BLaER1 treated with 17β-estradiol and CSF1 and Interleukin-3, amounts not matched to agents 10 nM and 100 nM (cell line): ENCODE results near the gene ZNF197.
A peak's percentile ranks its signal among the peaks of the same experiment; 100 is the strongest.

Experiments used
- H3K27ac ChIP-seq, 11 experiments: shearing (Covaris generic); formaldehyde crosslinking; 2 replicates each; pipeline ENCODE4 v1.8.1; 2022
- H3K27me3 ChIP-seq, 11 experiments: shearing (Covaris generic); formaldehyde crosslinking; 2 replicates each; pipeline ENCODE4 v1.8.1; 2022
- H3K36me3 ChIP-seq, 11 experiments: shearing (Covaris generic); formaldehyde crosslinking; 2 replicates each; pipeline ENCODE4 v1.8.1; 2022
- H3K4me1 ChIP-seq, 10 experiments: shearing (Covaris generic); formaldehyde crosslinking; 2 replicates each; pipeline ENCODE4 v1.8.1; 2022
- H3K4me2 ChIP-seq, 11 experiments: shearing (Covaris generic); formaldehyde crosslinking; 2 replicates each; pipeline ENCODE4 v1.8.1; 2022
- H3K4me3 ChIP-seq, 10 experiments: shearing (Covaris generic); formaldehyde crosslinking; 2 replicates each; pipeline ENCODE4 v1.8.1; 2022
- H3K9ac ChIP-seq, 11 experiments: shearing (Covaris generic); formaldehyde crosslinking; 2 replicates each; pipeline ENCODE4 v1.8.1; 2022
- H3K9me3 ChIP-seq, 11 experiments: shearing (Covaris generic); formaldehyde crosslinking; replicated peaks in 1 of 11; 2 replicates each; pipeline ENCODE4 v1.8.1; 2022
- H4K20me1 ChIP-seq, 11 experiments: shearing (Covaris generic); formaldehyde crosslinking; 2 replicates each; pipeline ENCODE4 v1.8.1; 2022
- Cebpa-rat ChIP-seq, 11 experiments: shearing (Covaris generic); IDR thresholded peaks; 2 replicates each; pipeline ENCODE4 v1.8.1; 2022

The ZNF197 gene

GRCh38 chr3:44596621-44597020, 28.2 kb upstream of the ZNF197 start:
- no peak overlapping the region for H3K4me2 ChIP-seq
- no peak overlapping the region for H3K9ac ChIP-seq
- H3K36me3 ChIP-seq = peaks cover 0 to 14% (median 3%) of the 10 kb centered on the region in 11 experiments; a peak in 4 of 22 replicates
- H4K20me1 ChIP-seq = no peaks in the 10 kb centered on the region
- no peak overlapping the region for H3K27ac ChIP-seq
- H3K27me3 ChIP-seq = no peaks in the 10 kb centered on the region
- peaks cover 38 to 55% (median 42%) of the 10 kb centered on the region in 11 experiments for H3K9me3 ChIP-seq
- no peak overlapping the region for H3K4me3 ChIP-seq
- H3K4me1 ChIP-seq = no peaks in the 10 kb centered on the region
- no peak for TF ChIP-seq Cebpa-rat (IDR thresholded peaks at IDR 0.05)

GRCh38 chr3:44601749-44602148, 23.1 kb upstream of the ZNF197 start:
- Histone ChIP-seq H3K4me1 (no peaks in the 10 kb centered on the region), H3K27ac (no peak overlapping the region), H3K9ac (no peak overlapping the region), H3K9me3 (peaks cover 0 to 9% (median 0%) of the 10 kb centered on the region in 11 experiments; a peak in 3 of 22 replicates), H3K36me3 (no peaks in the 10 kb centered on the region), H3K27me3 (no peaks in the 10 kb centered on the region), H3K4me2 (no peak overlapping the region), H3K4me3 (no peak overlapping the region), H4K20me1 (no peaks in the 10 kb centered on the region)
- TF ChIP-seq Cebpa-rat (IDR thresholded peaks at IDR 0.05) = no peak

- H3K36me3 ChIP-seq = no peaks in the 10 kb centered on the region
- no peaks in the 10 kb centered on the region for H3K27me3 ChIP-seq
- H3K27ac ChIP-seq = no peak overlapping the region
- TF ChIP-seq Cebpa-rat (IDR thresholded peaks at IDR 0.05) = no peak
- no peaks in the 10 kb centered on the region for H3K4me1 ChIP-seq
- no peak overlapping the region for H3K4me2 ChIP-seq
- peaks cover 0 to 37% (median 7%) of the 10 kb centered on the region in 11 experiments; a peak in 9 of 22 replicates for H3K9me3 ChIP-seq
- H3K4me3 ChIP-seq = no peak overlapping the region
- no peaks in the 10 kb centered on the region for H4K20me1 ChIP-seq
- H3K9ac ChIP-seq = no peak overlapping the region
These were observed 12.2 kb upstream of the ZNF197 start for GRCh38 chr3:44612678-44613077.

- H3K4me1 ChIP-seq = peaks cover 9 to 22% (median 17%) of the 10 kb centered on the region in 10 experiments
- TF ChIP-seq Cebpa-rat (IDR thresholded peaks at IDR 0.05) = no peak
- no peak overlapping the region for H3K27ac ChIP-seq
- peaks cover 48 to 65% (median 56%) of the 10 kb centered on the region in 11 experiments for H3K36me3 ChIP-seq
- H4K20me1 ChIP-seq = peaks cover 0 to 32% (median 6%) of the 10 kb centered on the region in 11 experiments; a peak in 10 of 22 replicates
- no peak overlapping the region for H3K9ac ChIP-seq
- no peaks in the 10 kb centered on the region for H3K27me3 ChIP-seq
- no peak overlapping the region for H3K4me2 ChIP-seq
- H3K9me3 ChIP-seq = peaks cover 0 to 11% (median 0%) of the 10 kb centered on the region in 11 experiments; a peak in 5 of 22 replicates
- no peak overlapping the region for H3K4me3 ChIP-seq
These were observed 3.9 kb downstream of the ZNF197 start for GRCh38 chr3:44628716-44629115.

GRCh38 chr3:44632193-44632592, 7.4 kb downstream of the ZNF197 start:
- Histone ChIP-seq H4K20me1 (peaks cover 0 to 32% (median 6%) of the 10 kb centered on the region in 11 experiments; a peak in 10 of 22 replicates), H3K4me1 (peaks cover 0 to 9% (median 0%) of the 10 kb centered on the region in 10 experiments; a peak in 4 of 20 replicates), H3K4me3 (no peak overlapping the region), H3K4me2 (no peak overlapping the region), H3K9me3 (peaks cover 20 to 42% (median 27%) of the 10 kb centered on the region in 11 experiments), H3K27ac (no peak overlapping the region), H3K27me3 (no peaks in the 10 kb centered on the region), H3K36me3 (peaks cover 82 to 99% (median 91%) of the 10 kb centered on the region in 11 experiments), H3K9ac (no peak overlapping the region)
- no peak for TF ChIP-seq Cebpa-rat (IDR thresholded peaks at IDR 0.05)

GRCh38 chr3:44642337-44642736, 17.5 kb downstream of the ZNF197 start:
- Histone ChIP-seq H3K27me3 (no peaks in the 10 kb centered on the region), H3K27ac (no peak overlapping the region), H3K4me3 (peak overlapping the region; percentile 20 to 41 (median 34); a peak in 17 of 20 replicates), H3K9me3 (peaks cover 87 to 100% (median 98%) of the 10 kb centered on the region in 11 experiments), H3K9ac (no peak overlapping the region), H4K20me1 (no peaks in the 10 kb centered on the region), H3K4me2 (no peak overlapping the region), H3K4me1 (no peaks in the 10 kb centered on the region), H3K36me3 (peaks cover 91 to 100% (median 99%) of the 10 kb centered on the region in 11 experiments)
- no peak for TF ChIP-seq Cebpa-rat (IDR thresholded peaks at IDR 0.05)

GRCh38 chr3:44643024-44643423, 18.2 kb downstream of the ZNF197 start:
- Histone ChIP-seq H3K27me3 (no peaks in the 10 kb centered on the region), H3K9ac (no peak overlapping the region), H3K4me2 (no peak overlapping the region), H3K4me1 (no peaks in the 10 kb centered on the region), H3K9me3 (peaks cover 80 to 100% (median 92%) of the 10 kb centered on the region in 11 experiments), H4K20me1 (no peaks in the 10 kb centered on the region), H3K27ac (no peak overlapping the region), H3K36me3 (peaks cover 84 to 100% (median 96%) of the 10 kb centered on the region in 11 experiments), H3K4me3 (peak overlapping the region; percentile 20 to 41 (median 34); a peak in 15 of 20 replicates)
- TF ChIP-seq Cebpa-rat (IDR thresholded peaks at IDR 0.05) = no peak

- Histone ChIP-seq H3K9me3 (peaks cover 38 to 65% (median 51%) of the 10 kb centered on the region in 11 experiments), H3K9ac (no peak overlapping the region), H3K4me1 (no peaks in the 10 kb centered on the region), H3K4me3 (no peak overlapping the region), H3K27me3 (no peaks in the 10 kb centered on the region), H3K27ac (no peak overlapping the region), H3K36me3 (peaks cover 46 to 78% (median 56%) of the 10 kb centered on the region in 11 experiments), H4K20me1 (no peaks in the 10 kb centered on the region), H3K4me2 (no peak overlapping the region)
- TF ChIP-seq Cebpa-rat (IDR thresholded peaks at IDR 0.05) = no peak
These were observed 22.9 kb downstream of the ZNF197 start for GRCh38 chr3:44647771-44648170.

- Histone ChIP-seq H3K4me2 (no peak within 1 kb of the TSS), H3K27ac (no peak within 1 kb of the TSS), H3K36me3 (peaks cover 37 to 76% (median 48%) of the 10 kb centered on the region in 11 experiments), H4K20me1 (no peaks in the 10 kb centered on the region), H3K27me3 (no peaks in the 10 kb centered on the region), H3K9me3 (peaks cover 29 to 65% (median 44%) of the 10 kb centered on the region in 11 experiments), H3K4me1 (no peaks in the 10 kb centered on the region), H3K4me3 (no peak within 1 kb of the TSS), H3K9ac (no peak within 1 kb of the TSS)
- TF ChIP-seq Cebpa-rat (IDR thresholded peaks at IDR 0.05) = no peak
These were observed 23.9 kb downstream of the ZNF197 start, which contains the start of gene ZNF35 for GRCh38 chr3:44648564-44649229. Gene ZNF35, plus strand, starts transcription at chr3:44648732. Its CDS starts 2,336 bp downstream, at chr3:44651068.
